Limb (tissue), 2 donors: ENCODE data around the gene WDR93.
"Not testable (repeated sequence)": the region's sequence is repeated elsewhere in the genome, so short reads cannot be mapped to it uniquely, and the experiment has no call there.

Experiments
- DNase-seq, 2 donors: peaks; one replicate each; pipeline ENCODE4 v3.0.0-alpha.2; 2016; ENCODE audit errors: extremely low spot score in 2 of 2

WDR93 gene

GRCh38 chr15:89685995-89686394 lies 4.6 kb upstream of the WDR93 start:
- DNase-seq = no peak

- no peak for DNase-seq
Measured at GRCh38 chr15:89686522-89686921, 4.1 kb upstream of the WDR93 start.

GRCh38 chr15:89689930-89690275 lies 708 bp upstream of the WDR93 start:
- not testable (repeated sequence) for DNase-seq

GRCh38 chr15:89693091-89693490 lies 2.5 kb downstream of the WDR93 start:
- DNase-seq = no peak

- DNase-seq = no peak
Measured at GRCh38 chr15:89693696-89694095, 3.1 kb downstream of the WDR93 start.

GRCh38 chr15:89695198-89695597 lies 4.6 kb downstream of the WDR93 start:
- no peak for DNase-seq

GRCh38 chr15:89704411-89704810 lies 13.8 kb downstream of the WDR93 start:
- DNase-seq = no peak

GRCh38 chr15:89707577-89707976 lies 17.0 kb downstream of the WDR93 start:
- DNase-seq = no peak

- no peak for DNase-seq
Measured at GRCh38 chr15:89714775-89715174, 24.2 kb downstream of the WDR93 start.

GRCh38 chr15:89723031-89723430 lies 32.4 kb downstream of the WDR93 start:
- DNase-seq = no peak

GRCh38 chr15:89724621-89725020 lies 34.0 kb downstream of the WDR93 start:
- no peak for DNase-seq

- DNase-seq = no peak
Measured at GRCh38 chr15:89725064-89725463, 34.5 kb downstream of the WDR93 start.

GRCh38 chr15:89728254-89728653 lies 37.6 kb downstream of the WDR93 start:
- no peak for DNase-seq

- no peak for DNase-seq
Measured at GRCh38 chr15:89731275-89731674, 40.7 kb downstream of the WDR93 start.

- no peak for DNase-seq
Measured at GRCh38 chr15:89732451-89733172, 42.0 kb downstream of the WDR93 start.

GRCh38 chr15:89735773-89736172 lies 45.2 kb downstream of the WDR93 start:
- no peak for DNase-seq

- DNase-seq = peak; percentile 61 to 72
Measured at GRCh38 chr15:89740137-89740536, 49.5 kb downstream of the WDR93 start.

GRCh38 chr15:89743011-89743410 lies 52.4 kb downstream of the WDR93 start:
- no peak for DNase-seq

- no peak for DNase-seq
Measured at GRCh38 chr15:89743594-89743993, 53.0 kb downstream of the WDR93 start.

- no peak for DNase-seq
Measured at GRCh38 chr15:89745131-89745530, 54.5 kb downstream of the WDR93 start.

GRCh38 chr15:89745768-89746167 lies 55.2 kb downstream of the WDR93 start:
- no peak for DNase-seq

- DNase-seq = no peak
Measured at GRCh38 chr15:89746386-89746780, 55.8 kb downstream of the WDR93 start.

- DNase-seq = no peak
Measured at GRCh38 chr15:89747708-89748682, 57.4 kb downstream of the WDR93 start.
